Measurements from ENCODE around the gene CDH5. TPM values are rescaled to one million over a fixed set of nuclear protein-coding genes. Genes with fewer than 3 reads are reported as not detected.

The CDH5 gene
- total RNA-seq, 1 experiment from 2014 or later: 0.25 TPM

DNA sequence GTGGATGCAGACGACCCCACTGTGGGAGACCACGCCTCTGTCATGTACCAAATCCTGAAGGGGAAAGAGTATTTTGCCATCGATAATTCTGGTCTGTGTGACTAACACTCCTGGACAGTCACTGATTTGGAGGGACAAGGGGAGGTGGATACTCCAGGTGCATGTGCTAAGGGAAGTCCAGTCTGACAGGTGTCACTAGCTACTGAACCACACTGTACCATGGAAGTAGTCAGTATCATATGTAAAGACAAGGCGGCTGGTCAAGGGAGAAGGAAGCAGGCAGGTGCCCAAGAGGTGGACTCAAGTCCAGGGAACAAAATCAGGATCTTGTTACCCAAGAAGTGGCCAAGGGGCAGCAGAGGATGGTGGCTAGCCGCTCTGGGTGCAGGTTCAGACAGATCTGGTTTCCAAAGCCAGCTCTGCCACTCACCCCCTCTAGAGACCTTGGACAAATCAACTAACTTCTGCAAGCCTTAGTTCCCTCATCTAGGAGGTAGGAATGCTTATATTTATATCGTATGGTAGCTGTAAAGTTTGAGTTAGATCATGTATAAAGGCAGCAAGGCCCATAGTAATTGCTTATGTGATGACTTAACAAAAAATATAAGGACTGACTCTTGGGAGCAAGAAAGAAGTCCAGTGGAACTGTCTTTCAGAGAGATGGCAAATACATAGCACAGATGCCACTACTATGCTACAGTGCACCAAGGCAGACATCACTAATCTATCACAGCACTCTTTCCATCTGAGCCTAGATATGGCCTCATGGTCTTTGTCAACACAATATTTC, 22.1 kb downstream of the CDH5 start:
- Histone ChIP-seq H3K9me3 (no peaks in the 10 kb centered on the region), H3K27me3 (replicated peaks; ENCODE audit: control insufficient read depth, insufficient read depth, low read length) (no peaks in the 10 kb centered on the region), H3K36me3 (ENCODE audit: control insufficient read depth, insufficient read depth, low read length) (no peaks in the 10 kb centered on the region), H3K4me3 (ENCODE audit: low read depth, low read length) (no peak overlapping the region), H3K4me1 (peaks cover 1% of the 10 kb centered on the region)
- CTCF ChIA-PET: interaction anchor here (1.4 kb wide), 1 partner anchor 18 kb away, joined by 3 read pairs; no protein-coding TSS in a partner anchor
- no TSS peak for BruUV-seq (replicated peaks)
- H3K9me3 Mint-ChIP-seq (ENCODE audit: unreplicated experiment): no peaks in the 10 kb centered on the region
- H3K27ac Mint-ChIP-seq (ENCODE audit: unreplicated experiment): no peak overlapping the region
- intact Hi-C loops (cut with micrococcal nuclease; ENCODE audit: unreplicated experiment): no loop called here
- DNase-seq: no peak
- H3K4me3 Mint-ChIP-seq (ENCODE audit: unreplicated experiment): no peak overlapping the region
- POLR2A ChIA-PET: no interaction called here
- TF ChIP-seq, protein P1, sequence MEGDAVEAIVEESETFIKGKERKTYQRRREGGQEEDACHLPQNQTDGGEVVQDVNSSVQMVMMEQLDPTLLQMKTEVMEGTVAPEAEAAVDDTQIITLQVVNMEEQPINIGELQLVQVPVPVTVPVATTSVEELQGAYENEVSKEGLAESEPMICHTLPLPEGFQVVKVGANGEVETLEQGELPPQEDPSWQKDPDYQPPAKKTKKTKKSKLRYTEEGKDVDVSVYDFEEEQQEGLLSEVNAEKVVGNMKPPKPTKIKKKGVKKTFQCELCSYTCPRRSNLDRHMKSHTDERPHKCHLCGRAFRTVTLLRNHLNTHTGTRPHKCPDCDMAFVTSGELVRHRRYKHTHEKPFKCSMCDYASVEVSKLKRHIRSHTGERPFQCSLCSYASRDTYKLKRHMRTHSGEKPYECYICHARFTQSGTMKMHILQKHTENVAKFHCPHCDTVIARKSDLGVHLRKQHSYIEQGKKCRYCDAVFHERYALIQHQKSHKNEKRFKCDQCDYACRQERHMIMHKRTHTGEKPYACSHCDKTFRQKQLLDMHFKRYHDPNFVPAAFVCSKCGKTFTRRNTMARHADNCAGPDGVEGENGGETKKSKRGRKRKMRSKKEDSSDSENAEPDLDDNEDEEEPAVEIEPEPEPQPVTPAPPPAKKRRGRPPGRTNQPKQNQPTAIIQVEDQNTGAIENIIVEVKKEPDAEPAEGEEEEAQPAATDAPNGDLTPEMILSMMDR (IDR thresholded peaks at IDR 0.05; ENCODE audit: insufficient read depth in 1 of 2, low read depth in 1 of 2, low read length in 1 of 2, severe bottlenecking in 1 of 2, unreplicated experiment in 1 of 2): no peak
- no peaks in the 10 kb centered on the region for H3K36me3 Mint-ChIP-seq (ENCODE audit: insufficient read depth, unreplicated experiment)
- no peaks in the 10 kb centered on the region for H3K27me3 Mint-ChIP-seq (ENCODE audit: insufficient read depth, unreplicated experiment)
- H3K4me1 Mint-ChIP-seq (ENCODE audit: low read depth, unreplicated experiment): peaks cover 5% of the 10 kb centered on the region

- DNase-seq: no peak
- intact Hi-C loops (cut with micrococcal nuclease; ENCODE audit: unreplicated experiment): no loop called here
- BruUV-seq (replicated peaks): no TSS peak
- no peak overlapping the region for H3K4me3 Mint-ChIP-seq (ENCODE audit: unreplicated experiment)
- Histone ChIP-seq H3K27me3 (replicated peaks; ENCODE audit: control insufficient read depth, insufficient read depth, low read length) (no peaks in the 10 kb centered on the region), H3K4me3 (ENCODE audit: low read depth, low read length) (no peak overlapping the region), H3K4me1 (no peaks in the 10 kb centered on the region), H3K36me3 (ENCODE audit: control insufficient read depth, insufficient read depth, low read length) (no peaks in the 10 kb centered on the region), H3K9me3 (no peaks in the 10 kb centered on the region)
- no peak overlapping the region for H3K27ac Mint-ChIP-seq (ENCODE audit: unreplicated experiment)
- H3K9me3 Mint-ChIP-seq (ENCODE audit: unreplicated experiment): no peaks in the 10 kb centered on the region
- ChIA-PET CTCF (interaction anchor here (1.4 kb wide), 1 partner anchor 17 kb away, joined by 3 read pairs; no protein-coding TSS in a partner anchor), POLR2A (no interaction called here)
- H3K4me1 Mint-ChIP-seq (ENCODE audit: low read depth, unreplicated experiment): no peaks in the 10 kb centered on the region
- H3K36me3 Mint-ChIP-seq (ENCODE audit: insufficient read depth, unreplicated experiment): no peaks in the 10 kb centered on the region
- TF ChIP-seq, protein P1 (IDR thresholded peaks at IDR 0.05; ENCODE audit: insufficient read depth in 1 of 2, low read depth in 1 of 2, low read length in 1 of 2, severe bottlenecking in 1 of 2, unreplicated experiment in 1 of 2): no peak
- no peaks in the 10 kb centered on the region for H3K27me3 Mint-ChIP-seq (ENCODE audit: insufficient read depth, unreplicated experiment)
These were observed 23.0 kb downstream of the CDH5 start for GRCh38 chr16:66389256-66390176.

DNA sequence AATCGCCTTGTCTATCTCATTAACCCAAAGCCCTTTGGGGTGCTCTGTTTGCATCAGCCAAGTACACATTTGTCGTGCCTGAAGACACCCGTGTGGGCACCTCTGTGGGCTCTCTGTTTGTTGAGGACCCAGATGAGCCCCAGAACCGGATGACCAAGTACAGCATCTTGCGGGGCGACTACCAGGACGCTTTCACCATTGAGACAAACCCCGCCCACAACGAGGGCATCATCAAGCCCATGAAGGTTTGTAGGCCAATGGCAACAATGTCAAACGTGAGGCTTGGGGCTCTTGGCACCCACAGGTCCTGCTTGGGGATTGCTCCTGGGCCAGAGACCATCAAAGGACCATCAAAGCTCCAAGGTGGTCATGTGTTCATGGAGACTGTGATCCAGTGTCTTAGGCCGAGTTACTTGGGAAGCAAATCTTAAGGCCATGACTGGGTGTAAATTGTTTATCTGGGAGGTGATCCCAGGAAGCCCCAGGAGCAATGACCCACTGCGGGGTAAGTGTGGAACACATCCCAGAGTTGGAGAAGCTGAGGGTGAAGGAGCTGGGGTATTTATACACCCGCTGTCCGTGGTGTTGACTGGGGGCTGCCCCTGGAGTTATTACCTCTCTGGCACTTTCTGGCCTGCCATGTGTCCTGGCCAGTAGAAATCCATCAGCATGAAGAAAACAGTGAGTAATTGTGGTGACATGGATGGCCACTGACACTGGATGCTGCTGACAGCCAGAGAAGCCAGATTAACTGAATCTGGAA, 24.0 kb downstream of the CDH5 start:
- TF ChIP-seq, protein P1 (IDR thresholded peaks at IDR 0.05; ENCODE audit: insufficient read depth in 1 of 2, low read depth in 1 of 2, low read length in 1 of 2, severe bottlenecking in 1 of 2, unreplicated experiment in 1 of 2): no peak
- Histone ChIP-seq H3K9me3 (no peaks in the 10 kb centered on the region), H3K4me1 (no peaks in the 10 kb centered on the region), H3K27me3 (replicated peaks; ENCODE audit: control insufficient read depth, insufficient read depth, low read length) (no peaks in the 10 kb centered on the region), H3K36me3 (ENCODE audit: control insufficient read depth, insufficient read depth, low read length) (no peaks in the 10 kb centered on the region), H3K4me3 (ENCODE audit: low read depth, low read length) (no peak overlapping the region)
- ChIA-PET CTCF (no interaction called here), POLR2A (no interaction called here)
- no peak overlapping the region for H3K27ac Mint-ChIP-seq (ENCODE audit: unreplicated experiment)
- no peaks in the 10 kb centered on the region for H3K36me3 Mint-ChIP-seq (ENCODE audit: insufficient read depth, unreplicated experiment)
- H3K4me1 Mint-ChIP-seq (ENCODE audit: low read depth, unreplicated experiment): no peaks in the 10 kb centered on the region
- intact Hi-C loops (cut with micrococcal nuclease; ENCODE audit: unreplicated experiment): no loop called here
- H3K4me3 Mint-ChIP-seq (ENCODE audit: unreplicated experiment): no peak overlapping the region
- BruUV-seq (replicated peaks): no TSS peak
- H3K9me3 Mint-ChIP-seq (ENCODE audit: unreplicated experiment): no peaks in the 10 kb centered on the region
- no peak for DNase-seq
- peaks cover under 1% of the 10 kb centered on the region for H3K27me3 Mint-ChIP-seq (ENCODE audit: insufficient read depth, unreplicated experiment)
